ENCODE data around the gene LLGL2.

LLGL2 gene

GRCh38 chr17:75595920-75596313, 70.4 kb downstream of the LLGL2 start:
- TF ChIP-seq, protein P1, sequence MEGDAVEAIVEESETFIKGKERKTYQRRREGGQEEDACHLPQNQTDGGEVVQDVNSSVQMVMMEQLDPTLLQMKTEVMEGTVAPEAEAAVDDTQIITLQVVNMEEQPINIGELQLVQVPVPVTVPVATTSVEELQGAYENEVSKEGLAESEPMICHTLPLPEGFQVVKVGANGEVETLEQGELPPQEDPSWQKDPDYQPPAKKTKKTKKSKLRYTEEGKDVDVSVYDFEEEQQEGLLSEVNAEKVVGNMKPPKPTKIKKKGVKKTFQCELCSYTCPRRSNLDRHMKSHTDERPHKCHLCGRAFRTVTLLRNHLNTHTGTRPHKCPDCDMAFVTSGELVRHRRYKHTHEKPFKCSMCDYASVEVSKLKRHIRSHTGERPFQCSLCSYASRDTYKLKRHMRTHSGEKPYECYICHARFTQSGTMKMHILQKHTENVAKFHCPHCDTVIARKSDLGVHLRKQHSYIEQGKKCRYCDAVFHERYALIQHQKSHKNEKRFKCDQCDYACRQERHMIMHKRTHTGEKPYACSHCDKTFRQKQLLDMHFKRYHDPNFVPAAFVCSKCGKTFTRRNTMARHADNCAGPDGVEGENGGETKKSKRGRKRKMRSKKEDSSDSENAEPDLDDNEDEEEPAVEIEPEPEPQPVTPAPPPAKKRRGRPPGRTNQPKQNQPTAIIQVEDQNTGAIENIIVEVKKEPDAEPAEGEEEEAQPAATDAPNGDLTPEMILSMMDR (IDR thresholded peaks at IDR 0.05): no peak

GRCh38 chr17:75596320-75597087, 71.0 kb downstream of the LLGL2 start:
- TF ChIP-seq, protein P1 (IDR thresholded peaks at IDR 0.05): no peak

DNA sequence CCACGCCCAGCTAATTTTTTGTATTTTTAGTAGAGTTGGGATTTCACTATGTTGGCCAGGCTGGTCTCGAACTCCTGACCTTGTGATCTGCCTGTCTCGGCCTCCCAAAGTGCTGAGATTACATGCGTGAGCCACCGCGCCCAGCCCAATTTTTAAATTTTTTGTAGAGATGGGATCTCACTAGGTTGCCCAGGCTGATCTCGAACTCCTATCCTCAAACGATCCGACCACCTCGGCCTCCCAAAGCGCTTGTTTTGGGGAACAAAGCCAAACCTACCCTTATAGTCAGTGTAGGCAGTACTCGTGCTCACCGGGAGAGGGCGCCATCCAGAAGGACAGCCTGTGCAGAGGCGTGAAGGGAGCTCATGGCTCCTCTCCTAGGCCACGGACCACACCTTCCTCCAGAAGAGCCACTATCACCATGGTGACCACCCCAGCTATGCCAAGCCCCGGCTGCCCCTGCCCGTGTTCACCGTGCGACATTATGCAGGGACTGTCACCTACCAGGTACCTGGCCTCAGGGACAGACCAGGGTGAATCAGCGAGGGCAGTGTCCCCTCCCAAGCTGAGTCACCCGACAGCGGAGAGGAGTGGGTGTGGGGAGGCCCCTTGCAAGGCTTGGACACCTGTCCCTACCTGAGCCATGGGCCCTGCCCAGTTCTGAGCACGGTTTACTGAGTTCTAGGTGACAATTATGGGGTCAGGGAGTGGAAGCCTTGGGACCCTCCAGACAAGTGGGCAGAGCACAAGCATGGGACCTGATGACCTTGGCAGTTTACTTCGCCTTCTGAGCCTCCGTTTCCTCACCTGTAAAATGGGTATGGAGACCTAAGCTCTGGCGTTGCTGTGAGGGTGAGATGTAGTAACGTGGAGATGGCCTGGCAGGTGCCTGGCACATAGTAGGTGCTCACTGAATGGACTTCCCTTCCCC, 75.8 kb downstream of the LLGL2 start:
- TF ChIP-seq, protein P1 (IDR thresholded peaks at IDR 0.05): peak; percentile 88

GRCh38 chr17:75602644-75603043, 77.1 kb downstream of the LLGL2 start:
- TF ChIP-seq, protein P1 (IDR thresholded peaks at IDR 0.05): no peak

GRCh38 chr17:75603123-75603522, 77.6 kb downstream of the LLGL2 start:
- TF ChIP-seq, protein P1 (IDR thresholded peaks at IDR 0.05): no peak

- TF ChIP-seq, protein P1 (IDR thresholded peaks at IDR 0.05): no peak
Observed at GRCh38 chr17:75604034-75604695, 78.7 kb downstream of the LLGL2 start.

DNA sequence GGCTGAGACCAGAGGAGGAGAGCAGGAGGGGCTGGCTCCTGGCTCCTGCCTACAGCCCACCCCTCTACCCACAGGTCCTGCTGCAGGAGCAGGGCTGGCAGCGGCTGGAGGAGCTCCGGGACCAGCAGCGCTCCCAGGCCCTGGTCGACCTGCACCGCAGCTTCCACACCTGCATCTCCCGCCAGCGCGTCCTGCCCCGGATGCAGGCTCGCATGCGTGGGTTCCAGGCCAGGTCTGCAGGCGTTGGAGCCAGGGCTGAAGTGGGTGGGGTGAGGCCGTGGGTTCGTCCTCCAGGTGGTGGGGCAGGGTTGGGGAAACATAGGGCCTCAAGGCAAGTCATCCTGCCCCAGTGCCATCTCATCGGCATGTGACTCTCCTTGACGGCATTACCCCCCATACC, 80.3 kb downstream of the LLGL2 start:
- TF ChIP-seq, protein P1 (IDR thresholded peaks at IDR 0.05): no peak
